ENCODE measurements around the gene GPC1.

GPC1 gene

GRCh38 chr2:240467659-240468302 lies 32.3 kb downstream of the GPC1 start:
- H3K27ac ChIP-seq (ENCODE audit: extremely low read depth, low read depth, low read length) = no peak overlapping the region
- H3K9me3 ChIP-seq (ENCODE audit: control insufficient read depth, insufficient read depth, low read depth, low read length) = no peaks in the 10 kb centered on the region
- ChIA-PET CTCF (no interaction called here), POLR2A (no interaction called here)
- peaks cover 0 to 28% of the 10 kb centered on the region in 2 experiments; a peak in 1 of 3 replicates for H3K36me3 ChIP-seq (ENCODE audit: control insufficient read depth in 2 of 2, insufficient read depth in 1 of 2, low read length in 2 of 2)
- no peak overlapping the region for H3K4me3 ChIP-seq (ENCODE audit: low read depth, low read length)
- H3K4me1 ChIP-seq (ENCODE audit: control insufficient read depth, insufficient read depth, low read length) = no peaks in the 10 kb centered on the region
- no peak for TF ChIP-seq ZNF670 (tag by site-specific recombination; IDR thresholded peaks at IDR 0.05; ENCODE audit: low read depth)
- no peak for TF ChIP-seq ZNF398 (tag by site-specific recombination; IDR thresholded peaks at IDR 0.05)
- no peak for TF ChIP-seq ZNF561 (tag by site-specific recombination; IDR thresholded peaks at IDR 0.05; ENCODE audit: borderline replicate concordance)
- TF ChIP-seq ZBTB10 (tag by site-specific recombination; IDR thresholded peaks at IDR 0.05) = no peak
- no peak for TF ChIP-seq ZNF704 (tag by site-specific recombination; IDR thresholded peaks at IDR 0.05)
- no peak for TF ChIP-seq ZNF626 (tag by site-specific recombination; IDR thresholded peaks at IDR 0.05)
- TF ChIP-seq ZNF585B (tag by site-specific recombination; IDR thresholded peaks at IDR 0.05) = no peak
- TF ChIP-seq SP7 (tag by site-specific recombination; IDR thresholded peaks at IDR 0.05) = no peak
- TF ChIP-seq ZNF324 (tag by site-specific recombination; IDR thresholded peaks at IDR 0.05) = no peak
- no peak for TF ChIP-seq ZXDB (tag by site-specific recombination; IDR thresholded peaks at IDR 0.05)
- TF ChIP-seq SP2 (tag by site-specific recombination; IDR thresholded peaks at IDR 0.05) = no peak
- no peak for TF ChIP-seq ZNF433 (tag by site-specific recombination; IDR thresholded peaks at IDR 0.05; ENCODE audit: low read depth)
- TF ChIP-seq PRDM1 (tag by site-specific recombination; IDR thresholded peaks at IDR 0.05) = no peak
- TF ChIP-seq ZNF664 (tag by site-specific recombination; IDR thresholded peaks at IDR 0.05) = no peak
- no peak for TF ChIP-seq ZNF354C (tag by site-specific recombination; IDR thresholded peaks at IDR 0.05; ENCODE audit: borderline replicate concordance, low read depth)
- TF ChIP-seq ZNF341 (tag by site-specific recombination; IDR thresholded peaks at IDR 0.05; ENCODE audit: low read depth) = no peak
- no peak for TF ChIP-seq ZNF10 (tag by site-specific recombination; IDR thresholded peaks at IDR 0.05)
- TF ChIP-seq ZNF600 (tag by site-specific recombination; IDR thresholded peaks at IDR 0.05) = no peak
- no peak for TF ChIP-seq ZNF580 (tag by site-specific recombination; IDR thresholded peaks at IDR 0.05)
- no peak for TF ChIP-seq ZNF639 (tag by site-specific recombination; IDR thresholded peaks at IDR 0.05)

Data from HEK293 (cell line).